H1 (cell line): ENCODE measurements around the gene WASF3. TPM values are rescaled to one million over a fixed set of nuclear protein-coding genes. Genes with fewer than 3 reads are reported as not detected.

Experiments
- CTCF ChIA-PET: fragments of 300-600 bp; sonication (Branson Sonifier 250); formaldehyde crosslinking; loops from one replicate; lab custom pipeline; 2021; ENCODE audit not compliant: partially characterized antibody; lab: Charles Lee
- POLR2A ChIA-PET: fragments of 300-600 bp; sonication (Branson Sonifier 250); formaldehyde crosslinking; loops from one replicate; lab custom pipeline; 2021; ENCODE audit warnings: inconsistent platforms; ENCODE audit not compliant: partially characterized antibody; lab: Charles Lee
- DNase-seq, 2 experiments: peaks; one replicate each; pipeline versions ENCODE4 v3.0.0 to v3.0.0-alpha.2; 2010 to 2022; ENCODE audit warnings: low spot score in 2 of 2, low read depth in 1 of 2, mixed read lengths in 1 of 2
- FAIRE-seq: peaks from 2 replicates; lab custom pipeline; 2011; peaks lifted over from hg19 to GRCh38; lab: Jason Lieb, UNC
- H2AFZ ChIP-seq: 2 replicates; pipeline ENCODE4 v1.8.1; 2012; ENCODE audit warnings: low read length, inconsistent platforms
- H2AK5ac ChIP-seq: 2 replicates; pipeline ENCODE4 v1.6.1; 2013; ENCODE audit warnings: low read depth, low read length
- H2BK120ac ChIP-seq: replicated peaks from 2 replicates; pipeline ENCODE3; 2013; ENCODE audit warnings: low read depth, low read length, inconsistent platforms
- H2BK12ac ChIP-seq: 2 replicates; pipeline ENCODE4 v1.6.1; 2013; ENCODE audit warnings: low read depth, low read length
- H2BK15ac ChIP-seq: 2 replicates; pipeline ENCODE4 v1.6.1; 2013; ENCODE audit warnings: low read length
- H2BK20ac ChIP-seq: 2 replicates; pipeline ENCODE4 v1.6.1; 2013; ENCODE audit warnings: low read length
- H2BK5ac ChIP-seq: 2 replicates; pipeline ENCODE4 v1.6.1; 2013; ENCODE audit warnings: low read depth, low read length
- H3K14ac ChIP-seq: 2 replicates; pipeline ENCODE4 v1.6.1; 2013; ENCODE audit warnings: inconsistent platforms; ENCODE audit not compliant: insufficient read length
- H3K18ac ChIP-seq: 2 replicates; pipeline ENCODE4 v1.6.1; 2013; ENCODE audit warnings: low read length; ENCODE audit errors: extremely low read depth
- H3K23ac ChIP-seq: 2 replicates; pipeline ENCODE4 v1.6.1; 2013; ENCODE audit warnings: inconsistent platforms; ENCODE audit not compliant: insufficient read length
- H3K23me2 ChIP-seq: 2 replicates; pipeline ENCODE4 v1.6.1; 2013; ENCODE audit warnings: low read depth, low read length
- H3K27ac ChIP-seq: 2 replicates; pipeline ENCODE4 v1.6.1; 2011; ENCODE audit warnings: low read depth, low read length, inconsistent platforms
- H3K27me3 ChIP-seq, 4 experiments: replicated peaks in 1 of 4; 1 replicate in 1 of 4; 2 replicates in 3 of 4; pipeline versions ENCODE4 v1.6.1 to v1.8.1; 2011 to 2013; ENCODE audit warnings: low read length in 3 of 4, mild to moderate bottlenecking in 3 of 4, inconsistent platforms in 2 of 4, mixed read lengths in 2 of 4, moderate library complexity in 1 of 4; ENCODE audit not compliant: control insufficient read depth in 3 of 4, insufficient read depth in 3 of 4; ENCODE audit errors: extremely low read depth in 1 of 4
- H3K36me3 ChIP-seq, 4 experiments: 2 replicates each; pipeline versions ENCODE4 v1.6.1 to v1.8.1; 2011 to 2013; ENCODE audit warnings: mild to moderate bottlenecking in 4 of 4, low read length in 3 of 4, moderate library complexity in 2 of 4, control low read depth in 1 of 4, inconsistent platforms in 1 of 4; ENCODE audit not compliant: insufficient read depth in 4 of 4, control insufficient read depth in 2 of 4
- H3K4ac ChIP-seq: replicated peaks from 2 replicates; pipeline ENCODE3; 2013; ENCODE audit warnings: low read length, low read depth, mixed read lengths, inconsistent platforms; ENCODE audit not compliant: insufficient read length
- H3K4me1 ChIP-seq, 4 experiments: replicated peaks in 1 of 4; 1 replicate in 1 of 4; 2 replicates in 3 of 4; pipeline versions ENCODE4 v1.6.1 to v1.8.1; 2011 to 2013; ENCODE audit warnings: low read length in 3 of 4, inconsistent platforms in 2 of 4, mixed read lengths in 1 of 4; ENCODE audit not compliant: insufficient read depth in 4 of 4, control insufficient read depth in 3 of 4
- H3K4me2 ChIP-seq, 2 experiments: 2 replicates each; pipeline versions ENCODE4 v1.6.1 to v1.8.1; 2011 to 2013; ENCODE audit warnings: low read depth in 2 of 2, low read length in 2 of 2, control low read depth in 1 of 2, inconsistent platforms in 1 of 2, mild to moderate bottlenecking in 1 of 2; ENCODE audit not compliant: insufficient read depth in 1 of 2
- H3K4me3 ChIP-seq, 4 experiments: fragments of 200-600, 300-600 bp in 1 of 4; sonication (generic), shearing (Covaris generic), sonication (Bioruptor Twin) in 1 of 4; 2 replicates each; pipeline versions ENCODE4 v1.5.1 to v1.8.1; 2011 to 2016; ENCODE audit warnings: low read length in 4 of 4, low read depth in 3 of 4, control low read depth in 2 of 4, inconsistent platforms in 2 of 4, mild to moderate bottlenecking in 2 of 4, mixed read lengths in 1 of 4, moderate library complexity in 1 of 4; ENCODE audit not compliant: insufficient read depth in 2 of 4; ENCODE audit errors: extremely low read depth in 1 of 4
- H3K56ac ChIP-seq: replicated peaks from 2 replicates; pipeline ENCODE3; 2013; ENCODE audit warnings: low read depth, mild to moderate bottlenecking, mixed read lengths, low read length, inconsistent platforms; ENCODE audit not compliant: insufficient read length
- H3K79me1 ChIP-seq: 2 replicates; pipeline ENCODE4 v1.6.1; 2013; ENCODE audit warnings: low read depth, low read length, control low read depth
- H3K79me2 ChIP-seq, 2 experiments: 2 replicates each; pipeline versions ENCODE4 v1.6.1 to v1.8.1; 2012 to 2013; ENCODE audit warnings: low read length in 2 of 2, mild to moderate bottlenecking in 2 of 2, inconsistent platforms in 1 of 2; ENCODE audit not compliant: insufficient read depth in 2 of 2, control insufficient read depth in 1 of 2
- H3K9ac ChIP-seq, 4 experiments: replicated peaks in 1 of 4; 1 replicate in 1 of 4; 2 replicates in 3 of 4; pipeline versions ENCODE4 v1.6.1 to v1.8.1; 2011 to 2013; ENCODE audit warnings: low read depth in 3 of 4, low read length in 3 of 4, control low read depth in 2 of 4, mild to moderate bottlenecking in 2 of 4, moderate library complexity in 2 of 4, inconsistent platforms in 1 of 4; ENCODE audit errors: extremely low read depth in 1 of 4
- H3K9me3 ChIP-seq, 2 experiments: 2 replicates each; pipeline versions ENCODE4 v1.6.1 to v1.8.1; 2012 to 2013; ENCODE audit warnings: mild to moderate bottlenecking in 2 of 2, moderate library complexity in 2 of 2, control low read depth in 1 of 2, inconsistent platforms in 1 of 2, low read depth in 1 of 2, low read length in 1 of 2, mixed read lengths in 1 of 2; ENCODE audit not compliant: insufficient read depth in 2 of 2
- H4K20me1 ChIP-seq, 2 experiments: replicated peaks in 1 of 2; 2 replicates each; pipeline versions ENCODE3 to v1.8.1; 2011 to 2013; ENCODE audit warnings: inconsistent platforms in 2 of 2, low read length in 2 of 2, mild to moderate bottlenecking in 1 of 2; ENCODE audit not compliant: insufficient read depth in 2 of 2, control insufficient read depth in 1 of 2
- H4K5ac ChIP-seq: 2 replicates; pipeline ENCODE4 v1.6.1; 2013; ENCODE audit warnings: low read length, low read depth, mixed read lengths, inconsistent platforms; ENCODE audit not compliant: insufficient read length
- H4K8ac ChIP-seq: 2 replicates; pipeline ENCODE4 v1.8.0; 2013; ENCODE audit warnings: mild to moderate bottlenecking, moderate library complexity, low read length, inconsistent platforms; ENCODE audit not compliant: insufficient read depth; ENCODE audit errors: extremely low read depth
- H4K91ac ChIP-seq: replicated peaks from 2 replicates; pipeline ENCODE3; 2013; ENCODE audit warnings: low read length, mixed read lengths, inconsistent platforms; ENCODE audit not compliant: insufficient read length
- ATF2 ChIP-seq: IDR thresholded peaks from 2 replicates; pipeline ENCODE4 v1.6.1; 2012; ENCODE audit warnings: low read length, inconsistent platforms
- CBX8 ChIP-seq: fragments of 300-800, 300-1000 bp; sonication (generic); IDR thresholded peaks from 2 replicates; pipeline ENCODE4 v1.7.1; 2016; ENCODE audit warnings: low read depth, low read length, borderline replicate concordance
- KDM1A ChIP-seq: fragments of 200-600, 300-600 bp; sonication (generic); IDR thresholded peaks from 2 replicates; pipeline ENCODE4 v1.7.1; 2016; ENCODE audit warnings: mild to moderate bottlenecking, low read length, borderline replicate concordance
- KDM5A ChIP-seq: fragments of 200-600 bp; IDR thresholded peaks from 2 replicates; pipeline ENCODE4 v1.7.1; 2012; ENCODE audit warnings: mild to moderate bottlenecking, low read length, inconsistent platforms, mixed read lengths
- RBBP5 ChIP-seq: IDR thresholded peaks from 2 replicates; pipeline ENCODE4 v1.7.1; 2012; ENCODE audit warnings: low read depth, mild to moderate bottlenecking, inconsistent platforms, low read length, moderate library complexity, borderline replicate concordance
- RXRA ChIP-seq: IDR thresholded peaks from 2 replicates; pipeline ENCODE4 v1.6.1; 2011; ENCODE audit warnings: low read depth, mild to moderate bottlenecking, low read length, moderate library complexity; ENCODE audit not compliant: insufficient read depth
- YY1 ChIP-seq: IDR thresholded peaks from 2 replicates; pipeline ENCODE4 v1.6.1; 2011; ENCODE audit warnings: low read depth, mild to moderate bottlenecking, low read length
- ZNF274 ChIP-seq: IDR thresholded peaks from 2 replicates; pipeline ENCODE4 v1.7.0; 2012; ENCODE audit warnings: low read length, borderline replicate concordance; ENCODE audit errors: extremely low read depth
- WGBS, 2 experiments: shearing (Covaris generic) in 1 of 2; methylation state at CpG; one replicate each; pipeline versions ENCODE4 v1.1.6 to v1.1.7; 2013 to 2015; ENCODE audit warnings: low lambda C conversion rate in 2 of 2, mixed read lengths in 2 of 2, inconsistent platforms in 1 of 2, low coverage in 1 of 2, missing lambda C conversion rate in 1 of 2; ENCODE audit not compliant: insufficient replicate concordance in 2 of 2, insufficient coverage in 1 of 2, insufficient read length in 1 of 2; ENCODE audit errors: extremely low coverage in 1 of 2, missing lambda C conversion rate in 1 of 2; 5-methylcytosine and 5-hydroxymethylcytosine counted together
- polyA plus RNA-seq, 7 experiments: library from polyadenylated mRNA; depleted of rRNA in 3 of 7; stranded (reverse) in 5 of 7; unstranded in 2 of 7; fragments of >200 nt in 5 of 7; fragments of 200-250 nt in 2 of 7; gene quantifications; 1 replicate in 5 of 7; 2 replicates in 1 of 7; 4 replicates in 1 of 7; pipeline versions ENCODE4 v1.2.1 to v1.2.3, GENCODE V29; 2011 to 2013; ENCODE audit warnings: missing spikeins in 2 of 7, mixed read lengths in 2 of 7
- total RNA-seq: library from RNA; stranded (reverse); fragmentation: NEBNext Ultra II Directional; extraction: Animal tissue kit (Norgen Biotek cat#: 25700); gene quantifications from 2 replicates; pipeline ENCODE4 v1.2.1, GENCODE V29; 2021

Gene WASF3
- total and polyA plus RNA-seq, 2 of the 8 experiments (the other 6 are each of a cell fraction or from before 2014, with no cell fraction given) = 18.7 to 39.8 TPM

GRCh38 chr13:26710166-26710565 is 152.7 kb downstream of the WASF3 start:
- Histone ChIP-seq H3K4me3 (0 out of 8 replicates have a peak overlapping the region, but pooled peaks of 1 of the 4 experiments have one; percentile 1), H3K18ac (no peak overlapping the region), H2BK15ac (no peak overlapping the region), H3K9ac (no peak overlapping the region), H4K91ac (no peak overlapping the region), H4K20me1 (no peaks in the 10 kb centered on the region), H4K8ac (no peak overlapping the region), H3K27ac (no peak overlapping the region), H3K4ac (no peak overlapping the region), H2BK5ac (no peak overlapping the region), H3K4me1 (peaks cover 1 to 10% (median 4%) of the 10 kb centered on the region in 4 experiments; a peak in 5 of 7 replicates), H3K79me2 (no peaks in the 10 kb centered on the region), H3K79me1 (no peaks in the 10 kb centered on the region), H2BK12ac (no peak overlapping the region), H3K14ac (no peak overlapping the region), H3K23ac (no peak overlapping the region), H2AFZ (no peak overlapping the region), H4K5ac (no peak overlapping the region), H2BK120ac (no peak overlapping the region), H3K4me2 (no peak overlapping the region; a peak in 2 of 4 replicates), H2AK5ac (no peak overlapping the region), H3K23me2 (no peaks in the 10 kb centered on the region), H3K36me3 (no peaks in the 10 kb centered on the region), H3K9me3 (peaks cover 6 to 7% of the 10 kb centered on the region in 2 experiments; a peak in 2 of 4 replicates), H3K56ac (no peak overlapping the region), H3K27me3 (no peaks in the 10 kb centered on the region), H2BK20ac (no peak overlapping the region)
- no peak for DNase-seq
- POLR2A ChIA-PET = no interaction called here
- CTCF ChIA-PET = interaction anchor here (2.3 to 11.9 kb wide), 4 partner anchors 9 to 221 kb away, joined by 5 to 131 read pairs (median 25); no protein-coding TSS in a partner anchor
- no peak for FAIRE-seq
- no peak; the same call in 1 of the 2 replicates for TF ChIP-seq KDM1A
- TF ChIP-seq ATF2 = no peak
- TF ChIP-seq RXRA = no peak
- TF ChIP-seq RBBP5 = no peak
- no peak for TF ChIP-seq YY1
- no peak for TF ChIP-seq KDM5A
- TF ChIP-seq CBX8 = no peak
- TF ChIP-seq ZNF274 = no peak
- 72% methylated on average over 13 of the region's 13 CpGs; no CpG with 5 or more reads in 1 of the 2 experiments for WGBS, 2 experiments
